DND-41 (cell line): Measurements from ENCODE around the gene C17orf107.

Source experiments
- EZH2 ChIP-seq: IDR thresholded peaks from 3 replicates; pipeline ENCODE4 v1.6.1; 2012; ENCODE audit warnings: borderline replicate concordance, low read depth, mild to moderate bottlenecking, moderate library complexity, low read length, inconsistent platforms; ENCODE audit not compliant: severe bottlenecking
- TF ChIP-seq, protein P1 (sequence below): IDR thresholded peaks from 2 replicates; pipeline ENCODE4 v1.5.1; 2012; ENCODE audit warnings: borderline replicate concordance, low read length, moderate library complexity, mild to moderate bottlenecking; ENCODE audit not compliant: poor library complexity, severe bottlenecking; ENCODE audit errors: extremely low read depth

DNA sequence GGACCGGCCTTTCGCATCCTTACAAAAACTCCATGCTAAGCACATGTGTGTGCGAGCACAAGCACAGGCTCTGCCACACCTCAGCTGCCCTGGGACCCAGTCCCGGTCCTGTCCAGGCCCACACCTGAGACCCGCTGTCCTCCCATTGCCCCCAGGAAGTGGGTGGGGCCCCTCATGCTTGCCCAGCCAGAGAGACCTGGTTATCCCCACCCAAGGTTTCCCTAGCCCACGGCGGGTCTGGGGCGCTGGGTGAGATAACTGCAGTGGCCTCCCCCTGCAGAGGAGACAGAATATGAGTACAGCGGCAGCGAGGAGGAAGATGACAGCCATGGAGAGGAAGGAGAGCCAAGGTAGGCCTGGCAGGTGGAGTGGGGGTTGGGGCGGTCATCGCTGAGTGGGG lies 12.5 kb upstream of the C17orf107 start:
- TF ChIP-seq, protein P1, sequence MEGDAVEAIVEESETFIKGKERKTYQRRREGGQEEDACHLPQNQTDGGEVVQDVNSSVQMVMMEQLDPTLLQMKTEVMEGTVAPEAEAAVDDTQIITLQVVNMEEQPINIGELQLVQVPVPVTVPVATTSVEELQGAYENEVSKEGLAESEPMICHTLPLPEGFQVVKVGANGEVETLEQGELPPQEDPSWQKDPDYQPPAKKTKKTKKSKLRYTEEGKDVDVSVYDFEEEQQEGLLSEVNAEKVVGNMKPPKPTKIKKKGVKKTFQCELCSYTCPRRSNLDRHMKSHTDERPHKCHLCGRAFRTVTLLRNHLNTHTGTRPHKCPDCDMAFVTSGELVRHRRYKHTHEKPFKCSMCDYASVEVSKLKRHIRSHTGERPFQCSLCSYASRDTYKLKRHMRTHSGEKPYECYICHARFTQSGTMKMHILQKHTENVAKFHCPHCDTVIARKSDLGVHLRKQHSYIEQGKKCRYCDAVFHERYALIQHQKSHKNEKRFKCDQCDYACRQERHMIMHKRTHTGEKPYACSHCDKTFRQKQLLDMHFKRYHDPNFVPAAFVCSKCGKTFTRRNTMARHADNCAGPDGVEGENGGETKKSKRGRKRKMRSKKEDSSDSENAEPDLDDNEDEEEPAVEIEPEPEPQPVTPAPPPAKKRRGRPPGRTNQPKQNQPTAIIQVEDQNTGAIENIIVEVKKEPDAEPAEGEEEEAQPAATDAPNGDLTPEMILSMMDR: no peak
- TF ChIP-seq EZH2: no peak
